ENCODE results near the gene MYL9.

DNA sequence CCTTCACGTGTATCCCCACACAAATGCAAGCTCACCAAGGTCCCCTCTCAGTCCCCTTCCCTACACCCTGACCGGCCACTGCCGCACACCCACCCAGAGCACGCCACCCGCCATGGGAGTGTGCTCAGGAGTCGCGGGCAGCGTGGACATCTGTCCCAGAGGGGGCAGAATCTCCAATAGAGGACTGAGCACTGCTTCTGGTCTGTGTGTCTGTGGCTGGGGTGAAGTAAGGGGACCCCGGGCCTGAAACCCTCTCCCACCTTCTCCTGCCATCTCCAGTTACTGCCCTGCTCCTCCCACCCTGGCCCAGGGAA lies 8.3 kb downstream of the MYL9 start:
- TF ChIP-seq, protein P1, sequence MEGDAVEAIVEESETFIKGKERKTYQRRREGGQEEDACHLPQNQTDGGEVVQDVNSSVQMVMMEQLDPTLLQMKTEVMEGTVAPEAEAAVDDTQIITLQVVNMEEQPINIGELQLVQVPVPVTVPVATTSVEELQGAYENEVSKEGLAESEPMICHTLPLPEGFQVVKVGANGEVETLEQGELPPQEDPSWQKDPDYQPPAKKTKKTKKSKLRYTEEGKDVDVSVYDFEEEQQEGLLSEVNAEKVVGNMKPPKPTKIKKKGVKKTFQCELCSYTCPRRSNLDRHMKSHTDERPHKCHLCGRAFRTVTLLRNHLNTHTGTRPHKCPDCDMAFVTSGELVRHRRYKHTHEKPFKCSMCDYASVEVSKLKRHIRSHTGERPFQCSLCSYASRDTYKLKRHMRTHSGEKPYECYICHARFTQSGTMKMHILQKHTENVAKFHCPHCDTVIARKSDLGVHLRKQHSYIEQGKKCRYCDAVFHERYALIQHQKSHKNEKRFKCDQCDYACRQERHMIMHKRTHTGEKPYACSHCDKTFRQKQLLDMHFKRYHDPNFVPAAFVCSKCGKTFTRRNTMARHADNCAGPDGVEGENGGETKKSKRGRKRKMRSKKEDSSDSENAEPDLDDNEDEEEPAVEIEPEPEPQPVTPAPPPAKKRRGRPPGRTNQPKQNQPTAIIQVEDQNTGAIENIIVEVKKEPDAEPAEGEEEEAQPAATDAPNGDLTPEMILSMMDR (optimal IDR thresholded peaks at IDR 0.05 in 1 of 3, IDR thresholded peaks at IDR 0.05 in 1 of 3, conservative IDR thresholded peaks at IDR 0.05 in 1 of 3; ENCODE audit: extremely low read depth in 1 of 3, insufficient read depth in 2 of 3, low read length in 3 of 3): no peak
- no peak for TF ChIP-seq EZH2 (IDR thresholded peaks at IDR 0.05; ENCODE audit: low read length)

All from keratinocyte (primary cell).